Stomach (tissue), 9 donors: Measurements from ENCODE around the gene CORO1C. TPM values are rescaled to one million over a fixed set of nuclear protein-coding genes. Genes with fewer than 3 reads are reported as not detected.

Experiments
- DNase-seq, 2 donors: peaks; one replicate each; pipeline versions ENCODE4 v3.0.0 to v3.0.0-alpha.2; 2013 to 2019
- H3K27ac ChIP-seq, 5 donors: fragments of 200-600 bp in 4 of 5; sonication (generic) in 4 of 5; one replicate each; pipeline ENCODE4 v1.5.1; 2013 to 2019; ENCODE audit warnings: mild to moderate bottlenecking in 1 of 5, moderate library complexity in 1 of 5
- H3K27me3 ChIP-seq, 3 donors: fragments of 200-600 bp; sonication (generic); one replicate each; pipeline ENCODE4 v1.5.1; 2017 to 2019; ENCODE audit warnings: mixed run types in 1 of 3
- H3K36me3 ChIP-seq, 4 donors: fragments of 200-600 bp; sonication (generic); 1 replicate in 3 of 4; 2 replicates in 1 of 4; pipeline ENCODE4 v1.5.1; 2016 to 2019
- H3K4me1 ChIP-seq, 4 donors: fragments of 200-600 bp; sonication (generic); one replicate each; pipeline ENCODE4 v1.5.1; 2016 to 2019
- H3K4me3 ChIP-seq, 4 donors: fragments of 200-600 bp; sonication (generic) in 3 of 4; one replicate each; pipeline ENCODE4 v1.5.1; 2016 to 2019; ENCODE audit warnings: mild to moderate bottlenecking in 1 of 4
- H3K9me3 ChIP-seq, 4 donors: fragments of 200-600 bp; sonication (generic); one replicate each; pipeline ENCODE4 v1.5.1; 2016 to 2019
- CTCF ChIP-seq, 7 experiments: fragments of 450-650 bp in 4 of 7; fragments of 200-600 bp in 3 of 7; sonication (generic) in 3 of 7; IDR thresholded peaks; one replicate each; pipeline ENCODE4 v1.5.1; 2016 to 2019; ENCODE audit warnings: antibody characterized with exemption in 7 of 7, control low read depth in 2 of 7, mild to moderate bottlenecking in 1 of 7
- EP300 ChIP-seq: sonication (generic); formaldehyde crosslinking; IDR thresholded peaks from one replicate; pipeline ENCODE4 v1.6.1; 2017; ENCODE audit warnings: antibody characterized with exemption
- POLR2A ChIP-seq, 4 donors: fragments of 450-650 bp; IDR thresholded peaks; one replicate each; pipeline ENCODE4 v1.6.1; 2016; ENCODE audit warnings: antibody characterized with exemption in 4 of 4, control low read depth in 2 of 4, mild to moderate bottlenecking in 1 of 4, moderate library complexity in 1 of 4
- POLR2AphosphoS5 ChIP-seq, 3 donors: sonication (generic); formaldehyde crosslinking; IDR thresholded peaks; one replicate each; pipeline ENCODE4 v1.6.1; 2016; ENCODE audit warnings: antibody characterized with exemption in 3 of 3
- WGBS, 5 donors: extraction: QIAGEN DNeasy Blood & Tissue Kit in 3 of 5; methylation state at CpG; one replicate each; pipeline versions ENCODE4 v1.1.5 to v1.1.7; 2013 to 2018; 5-methylcytosine and 5-hydroxymethylcytosine counted together
- intact Hi-C: fragments of 100-400 bp; cut with DNase I; formaldehyde crosslinking; loops from one replicate; pipeline ENCODE4 v1.15.1; 2023; ENCODE audit warnings: low total_unique reads
- polyA plus RNA-seq, 3 donors: library from polyadenylated mRNA; stranded (reverse); fragments of 200-250 nt; gene quantifications; one replicate each; pipeline ENCODE4 v1.2.3, GENCODE V29; 2013
- total RNA-seq, 5 donors: library from RNA; depleted of rRNA; stranded (reverse); fragments of >200 nt; gene quantifications; one replicate each; pipeline versions ENCODE4 v1.1.0 to v1.2.3, GENCODE V29; 2014 to 2016
- donor health status: healthy with polysubstance abuse.
- donor health status: Bipolar disorder and iron deficiency.
- donor health status: healthy.

Gene CORO1C
- total and polyA plus RNA-seq, 8 donors: 27.4 to 392 (median 143) TPM

GRCh38 chr12:108690542-108691174 lies 40.7 kb downstream of the CORO1C start:
- intact Hi-C loops: no loop called here
- peak overlapping the region in 3 of 4 donors; percentile 6 to 19 (median 12) for H3K4me3 ChIP-seq

DNA sequence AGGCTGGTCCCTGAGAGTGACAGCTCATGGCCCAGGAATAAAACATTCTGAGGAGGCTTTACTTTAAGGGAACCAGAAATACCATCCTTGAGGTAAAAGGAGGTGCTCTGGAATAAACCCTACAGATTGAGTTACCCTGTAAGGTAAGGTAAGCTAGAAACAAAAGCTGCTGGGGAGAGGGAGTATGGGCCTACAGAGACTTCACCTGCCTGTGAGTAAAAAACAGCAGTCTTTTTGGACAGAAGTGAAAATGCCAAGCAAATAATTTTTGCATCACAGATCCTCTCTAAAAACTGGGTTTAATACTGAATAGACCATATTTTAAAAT lies 41.2 kb downstream of the CORO1C start:
- Histone ChIP-seq H3K27me3 (no peaks in the 10 kb centered on the region), H3K36me3 (no peaks in the 10 kb centered on the region), H3K27ac (peak overlapping the region; percentile 54 to 93 (median 89)), H3K9me3 (no peaks in the 10 kb centered on the region), H3K4me1 (peaks cover 27 to 91% (median 69%) of the 10 kb centered on the region in 4 donors), H3K4me3 (no peak overlapping the region)
- intact Hi-C loops: no loop called here
- no peak for DNase-seq
- TF ChIP-seq POLR2AphosphoS5 (IDR thresholded peaks at IDR 0.05): no peak
- no peak for TF ChIP-seq POLR2A (IDR thresholded peaks at IDR 0.05)
- TF ChIP-seq CTCF (IDR thresholded peaks at IDR 0.05): no peak
- no peak for TF ChIP-seq EP300

More at GRCh38 chr12:108690542-108691174, 40.7 kb downstream of the CORO1C start:
- Histone ChIP-seq H3K27ac (peak overlapping the region; percentile 52 to 93 (median 89)), H3K27me3 (no peaks in the 10 kb centered on the region), H3K9me3 (no peaks in the 10 kb centered on the region), H3K4me1 (peaks cover 27 to 91% (median 69%) of the 10 kb centered on the region in 4 donors), H3K36me3 (no peaks in the 10 kb centered on the region)
- DNase-seq: no peak
- TF ChIP-seq POLR2AphosphoS5 (IDR thresholded peaks at IDR 0.05): no peak
- WGBS, 5 donors: 43 to 69% (median 61%) methylated on average over 4 of the region's 4 CpGs

DNA sequence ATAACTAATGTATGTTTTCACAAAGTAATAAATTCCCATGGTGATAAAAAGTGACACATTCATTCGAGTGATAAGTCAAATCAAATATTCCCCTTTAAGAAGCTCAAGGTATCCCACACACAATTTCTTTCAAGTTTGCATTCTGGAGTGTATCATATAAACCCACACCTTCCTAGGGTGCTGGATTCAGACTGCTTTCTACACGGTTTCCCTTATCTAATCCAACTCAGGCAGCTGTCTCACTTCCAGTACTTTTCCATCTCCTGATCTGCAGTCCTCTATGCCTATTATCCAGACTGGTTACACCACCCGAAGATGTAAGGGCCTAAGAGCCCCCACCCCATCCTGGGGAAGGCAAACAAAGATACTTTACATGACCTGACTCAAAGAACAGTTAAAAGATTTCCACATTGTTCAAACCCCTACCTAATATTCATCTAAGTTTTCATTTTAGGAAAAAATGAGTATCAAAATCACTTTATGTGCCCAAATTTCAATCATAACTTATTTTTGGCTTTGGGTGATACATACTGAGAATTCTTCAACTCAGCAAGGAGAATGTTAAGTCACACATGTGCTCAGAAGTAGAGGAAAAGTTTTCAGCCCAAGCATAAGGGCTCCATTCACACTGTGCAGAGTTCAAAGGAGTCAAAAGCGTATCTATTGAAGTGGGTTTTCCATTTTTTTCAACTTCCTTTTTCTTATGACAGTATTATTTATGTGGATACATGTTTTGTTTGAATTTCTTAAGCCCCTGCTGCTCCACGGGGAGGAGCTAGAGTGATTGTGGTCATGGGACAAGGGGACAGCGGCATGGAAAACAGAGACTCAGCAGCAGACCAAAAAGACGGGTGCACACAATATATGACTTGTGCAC lies 41.8 kb downstream of the CORO1C start:
- TF ChIP-seq POLR2AphosphoS5 (IDR thresholded peaks at IDR 0.05): no peak
- no peak for TF ChIP-seq CTCF (IDR thresholded peaks at IDR 0.05)
- no peak for TF ChIP-seq EP300
- TF ChIP-seq POLR2A (IDR thresholded peaks at IDR 0.05): no peak
- peak in 1 of 2 donors; percentile 73 for DNase-seq
- Histone ChIP-seq H3K4me1 (peaks cover 27 to 93% (median 69%) of the 10 kb centered on the region in 4 donors), H3K36me3 (no peaks in the 10 kb centered on the region), H3K27ac (peak overlapping the region; percentile 66 to 93 (median 89)), H3K4me3 (no peak overlapping the region), H3K9me3 (no peaks in the 10 kb centered on the region), H3K27me3 (no peaks in the 10 kb centered on the region)
- intact Hi-C loops: no loop called here
- WGBS, 5 donors: 23 to 39% (median 36%) methylated on average over 7 of the region's 7 CpGs

DNA sequence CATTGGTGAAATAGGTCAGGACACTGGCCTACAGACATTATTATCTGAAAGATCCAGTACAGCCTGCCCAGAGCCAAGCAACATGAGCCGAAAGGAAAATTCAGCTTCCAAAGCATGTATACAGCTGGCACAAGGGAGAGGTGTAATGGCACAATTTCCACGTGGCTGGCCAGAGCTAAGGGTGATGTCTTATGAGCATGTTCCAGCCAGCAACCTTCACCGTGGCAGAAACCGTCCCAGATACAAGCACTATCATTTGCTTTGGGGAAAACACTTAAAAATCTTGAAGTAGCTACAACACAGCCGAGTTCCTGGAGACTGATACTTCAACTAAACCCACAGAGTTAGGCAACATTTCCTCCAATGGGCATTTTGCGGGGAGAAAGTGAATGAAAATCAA lies 44.5 kb downstream of the CORO1C start:
- intact Hi-C loops: no loop called here
- H3K27ac ChIP-seq: peak overlapping the region in 4 of 5 donors; percentile 86 to 93 (median 90)
- H3K9me3 ChIP-seq: no peaks in the 10 kb centered on the region
- no peaks in the 10 kb centered on the region for H3K27me3 ChIP-seq
- H3K4me3 ChIP-seq: no peak overlapping the region
- WGBS, 5 donors: 59 to 88% (median 82%) methylated on average over 6 of the region's 6 CpGs
- no peak for DNase-seq
- H3K4me1 ChIP-seq: peaks cover 20 to 86% (median 61%) of the 10 kb centered on the region in 4 donors
- no peaks in the 10 kb centered on the region for H3K36me3 ChIP-seq
- TF ChIP-seq POLR2AphosphoS5 (IDR thresholded peaks at IDR 0.05): no peak
- TF ChIP-seq CTCF (IDR thresholded peaks at IDR 0.05): no peak
- TF ChIP-seq POLR2A (IDR thresholded peaks at IDR 0.05): no peak
- TF ChIP-seq EP300: no peak
